ENCODE measurements around the gene HYLS1.

Gene HYLS1

GRCh38 chr11:125948278-125949051 is 61.0 kb downstream of the HYLS1 start:
- TF ChIP-seq CTCF (conservative IDR thresholded peaks at IDR 0.05) = no peak
- no peak overlapping the region for H3K27ac ChIP-seq

- no peak for TF ChIP-seq CTCF (conservative IDR thresholded peaks at IDR 0.05)
- no peak overlapping the region for H3K27ac ChIP-seq
These were observed 62.1 kb downstream of the HYLS1 start for GRCh38 chr11:125949271-125950177.

- H3K27ac ChIP-seq = no peak overlapping the region
- no peak for TF ChIP-seq CTCF (conservative IDR thresholded peaks at IDR 0.05)
These were observed 62.7 kb downstream of the HYLS1 start for GRCh38 chr11:125950178-125950490.
